ENCODE results near the gene CCDC91. TPM values are rescaled to one million over a fixed set of nuclear protein-coding genes. Genes with fewer than 3 reads are reported as not detected.

Gene CCDC91
- total RNA-seq, 2 experiments from 2014 or later, result 52.9 to 55.3 TPM

DNA sequence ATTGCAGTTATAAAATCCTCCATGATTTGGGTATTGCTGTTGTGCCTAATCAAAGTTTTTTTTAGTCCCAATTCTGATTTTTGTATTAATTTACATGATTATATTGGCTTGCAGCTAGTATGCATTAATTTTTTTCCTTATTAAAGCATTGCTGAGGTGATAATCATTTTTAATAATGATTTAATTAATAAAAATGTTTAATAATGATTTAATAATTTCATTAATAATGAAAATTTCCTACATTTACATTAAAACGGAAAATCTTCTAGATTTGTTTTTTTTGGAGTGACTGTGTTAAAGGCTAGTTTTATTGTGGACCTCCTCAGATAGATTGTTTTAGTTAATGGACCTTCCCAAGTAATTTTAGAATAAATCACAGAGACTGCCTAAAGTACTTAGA is 79.6 kb downstream of the CCDC91 start:
- Mint-ChIP-seq H3K27me3 (no peaks in the 10 kb centered on the region), H3K4me3 (no peak overlapping the region), H3K36me3 (ENCODE audit: low read depth) (peaks cover 70% of the 10 kb centered on the region), H3K9me3 (peaks cover 13% of the 10 kb centered on the region), H3K4me1 (ENCODE audit: low read depth) (no peaks in the 10 kb centered on the region), H3K27ac (no peak overlapping the region)
- intact Hi-C loops (cut with DNase I, micrococcal nuclease), result no loop called here
- peaks cover 0 to 19% of the 10 kb centered on the region in 2 experiments for H3K9me3 ChIP-seq (ENCODE audit: control insufficient read depth in 1 of 2, insufficient read depth in 1 of 2, low read length in 2 of 2)
- no peaks in the 10 kb centered on the region for H3K27me3 ChIP-seq (ENCODE audit: control insufficient read depth in 1 of 2, insufficient read depth in 2 of 2, low read length in 2 of 2)
- H3K27ac ChIP-seq (ENCODE audit: low read depth in 1 of 2, low read length in 2 of 2), result no peak overlapping the region
- CTCF ChIA-PET, result interaction anchor here (0.6 kb wide), 1 partner anchor 21 kb away, joined by 4 read pairs; no protein-coding TSS in a partner anchor
- ATAC-seq (ENCODE audit: poor library complexity) (no peak), DNase-seq (no peak)
- H3K4me3 ChIP-seq (ENCODE audit: low read length), result no peak overlapping the region
- peaks cover 10% of the 10 kb centered on the region for H3K36me3 ChIP-seq (ENCODE audit: insufficient read depth, low read length)
- no peaks in the 10 kb centered on the region for H3K4me1 ChIP-seq (ENCODE audit: insufficient read depth, low read length)
- TF ChIP-seq, protein P1, sequence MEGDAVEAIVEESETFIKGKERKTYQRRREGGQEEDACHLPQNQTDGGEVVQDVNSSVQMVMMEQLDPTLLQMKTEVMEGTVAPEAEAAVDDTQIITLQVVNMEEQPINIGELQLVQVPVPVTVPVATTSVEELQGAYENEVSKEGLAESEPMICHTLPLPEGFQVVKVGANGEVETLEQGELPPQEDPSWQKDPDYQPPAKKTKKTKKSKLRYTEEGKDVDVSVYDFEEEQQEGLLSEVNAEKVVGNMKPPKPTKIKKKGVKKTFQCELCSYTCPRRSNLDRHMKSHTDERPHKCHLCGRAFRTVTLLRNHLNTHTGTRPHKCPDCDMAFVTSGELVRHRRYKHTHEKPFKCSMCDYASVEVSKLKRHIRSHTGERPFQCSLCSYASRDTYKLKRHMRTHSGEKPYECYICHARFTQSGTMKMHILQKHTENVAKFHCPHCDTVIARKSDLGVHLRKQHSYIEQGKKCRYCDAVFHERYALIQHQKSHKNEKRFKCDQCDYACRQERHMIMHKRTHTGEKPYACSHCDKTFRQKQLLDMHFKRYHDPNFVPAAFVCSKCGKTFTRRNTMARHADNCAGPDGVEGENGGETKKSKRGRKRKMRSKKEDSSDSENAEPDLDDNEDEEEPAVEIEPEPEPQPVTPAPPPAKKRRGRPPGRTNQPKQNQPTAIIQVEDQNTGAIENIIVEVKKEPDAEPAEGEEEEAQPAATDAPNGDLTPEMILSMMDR (IDR thresholded peaks at IDR 0.05), result no peak
- POLR2A ChIA-PET, result no interaction called here

DNA sequence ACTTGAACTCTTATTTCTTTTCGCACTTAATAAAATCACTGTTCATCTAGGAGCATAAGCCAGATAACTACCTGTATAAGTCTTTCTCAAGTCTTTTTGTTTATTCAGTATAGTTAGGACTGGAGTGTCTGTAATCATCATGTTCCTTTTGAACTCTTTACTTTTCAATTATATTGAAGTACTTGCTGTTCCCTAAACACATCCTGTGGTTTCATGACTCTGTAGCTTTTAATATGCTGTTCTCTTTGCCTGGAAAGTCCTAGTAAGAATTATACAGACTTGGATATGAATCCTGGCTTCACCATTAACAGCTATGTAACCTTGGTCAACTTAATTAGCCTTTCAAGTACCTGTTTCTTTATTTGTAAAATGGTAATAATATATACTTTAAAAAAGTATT is 88.2 kb downstream of the CCDC91 start:
- H3K27me3 ChIP-seq (ENCODE audit: control insufficient read depth in 1 of 2, insufficient read depth in 2 of 2, low read length in 2 of 2), result no peaks in the 10 kb centered on the region
- ATAC-seq (ENCODE audit: poor library complexity), result no peak
- no peak for DNase-seq
- Mint-ChIP-seq H3K27me3 (no peaks in the 10 kb centered on the region), H3K9me3 (peaks cover 5% of the 10 kb centered on the region), H3K27ac (no peak overlapping the region), H3K36me3 (ENCODE audit: low read depth) (peaks cover 73% of the 10 kb centered on the region), H3K4me3 (no peak overlapping the region), H3K4me1 (ENCODE audit: low read depth) (peaks cover 17% of the 10 kb centered on the region)
- POLR2A ChIA-PET, result no interaction called here
- H3K4me1 ChIP-seq (ENCODE audit: insufficient read depth, low read length), result no peaks in the 10 kb centered on the region
- H3K9me3 ChIP-seq (ENCODE audit: control insufficient read depth in 1 of 2, insufficient read depth in 1 of 2, low read length in 2 of 2), result no peaks in the 10 kb centered on the region
- H3K27ac ChIP-seq (ENCODE audit: low read depth in 1 of 2, low read length in 2 of 2), result no peak overlapping the region
- CTCF ChIA-PET, result no interaction called here
- TF ChIP-seq, protein P1 (IDR thresholded peaks at IDR 0.05), result no peak
- intact Hi-C loops (cut with DNase I, micrococcal nuclease), result no loop called here
- H3K36me3 ChIP-seq (ENCODE audit: insufficient read depth, low read length), result peaks cover 4% of the 10 kb centered on the region
- H3K4me3 ChIP-seq (ENCODE audit: low read length), result no peak overlapping the region

DNA sequence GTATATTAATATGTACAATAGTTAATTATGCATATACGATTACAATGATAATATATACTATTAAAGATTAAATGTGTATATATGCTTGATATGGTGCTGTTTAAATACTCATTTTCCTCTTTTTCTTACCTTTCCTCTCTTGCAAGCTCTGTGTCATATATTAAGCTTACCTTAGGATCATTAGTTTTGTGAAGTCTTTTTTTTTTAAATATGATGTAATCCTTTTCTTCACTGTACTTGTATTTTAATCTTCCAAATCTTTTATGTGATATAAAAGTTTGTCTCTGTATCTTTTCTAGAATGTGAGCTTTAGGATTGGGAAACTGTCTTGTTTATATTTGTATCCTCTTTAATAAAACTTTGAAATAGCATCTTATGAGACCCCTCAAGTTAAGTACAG is 88.7 kb downstream of the CCDC91 start:
- CTCF ChIA-PET, result interaction anchor here (0.8 to 1.1 kb wide), 2 partner anchors 15 to 90 kb away, joined by 3 read pairs; no protein-coding TSS in a partner anchor
- H3K4me3 Mint-ChIP-seq, result no peak overlapping the region
- no peaks in the 10 kb centered on the region for H3K27me3 Mint-ChIP-seq
- no peaks in the 10 kb centered on the region for H3K4me1 ChIP-seq (ENCODE audit: insufficient read depth, low read length)
- H3K27me3 ChIP-seq (ENCODE audit: control insufficient read depth in 1 of 2, insufficient read depth in 2 of 2, low read length in 2 of 2), result no peaks in the 10 kb centered on the region
- no peak overlapping the region for H3K27ac Mint-ChIP-seq
- POLR2A ChIA-PET, result no interaction called here
- DNase-seq, result no peak
- peaks cover 75% of the 10 kb centered on the region for H3K36me3 Mint-ChIP-seq (ENCODE audit: low read depth)
- no peak overlapping the region for H3K27ac ChIP-seq (ENCODE audit: low read depth in 1 of 2, low read length in 2 of 2)
- no peak overlapping the region for H3K4me3 ChIP-seq (ENCODE audit: low read length)
- H3K9me3 ChIP-seq (ENCODE audit: control insufficient read depth in 1 of 2, insufficient read depth in 1 of 2, low read length in 2 of 2), result no peaks in the 10 kb centered on the region
- no peak for ATAC-seq (ENCODE audit: poor library complexity)
- peaks cover 4% of the 10 kb centered on the region for H3K36me3 ChIP-seq (ENCODE audit: insufficient read depth, low read length)
- H3K9me3 Mint-ChIP-seq, result peaks cover 5% of the 10 kb centered on the region
- intact Hi-C loops (cut with DNase I, micrococcal nuclease), result no loop called here
- peaks cover 17% of the 10 kb centered on the region for H3K4me1 Mint-ChIP-seq (ENCODE audit: low read depth)
- TF ChIP-seq, protein P1 (IDR thresholded peaks at IDR 0.05), result no peak
